HG03095 (cell line): ENCODE data around the gene FNTB.

Source experiments
- ATAC-seq: cut with Tn5 transposase; IDR thresholded peaks from one replicate; pipeline ENCODE4 v1.9.1; 2021; ENCODE audit warnings: moderate library complexity; ENCODE audit not compliant: unreplicated experiment

Gene FNTB

GRCh38 chr14:64986648-64987437, at the start of gene FNTB:
FNTB (plus strand) TSS chr14:64986895; CDS start chr14:64986954, 59 bp downstream.
- ATAC-seq, result peak; percentile 91

- no peak for ATAC-seq
These were observed 49.4 kb upstream of the FNTB start for GRCh38 chr14:64937171-64937820.

- no peak for ATAC-seq
These were observed 48.9 kb upstream of the FNTB start for GRCh38 chr14:64937821-64938193.

- no peak for ATAC-seq
These were observed 47.5 kb upstream of the FNTB start for GRCh38 chr14:64938972-64939816.

- ATAC-seq, result no peak
These were observed 46.9 kb upstream of the FNTB start for GRCh38 chr14:64939817-64940190.

- ATAC-seq, result no peak
These were observed 46.3 kb upstream of the FNTB start for GRCh38 chr14:64940336-64940910.

- ATAC-seq, result no peak
These were observed 44.1 kb upstream of the FNTB start, which contains the start of gene GPX2 for GRCh38 chr14:64942531-64943111. GPX2 (minus strand) TSS chr14:64942745; CDS start chr14:64942726, 19 bp downstream.

- ATAC-seq, result no peak
These were observed 43.1 kb upstream of the FNTB start for GRCh38 chr14:64943556-64943955.

- no peak for ATAC-seq
These were observed 42.7 kb upstream of the FNTB start for GRCh38 chr14:64944041-64944440.

GRCh38 chr14:64944861-64945260, 41.8 kb upstream of the FNTB start:
- ATAC-seq, result no peak

GRCh38 chr14:64945431-64946178, 41.1 kb upstream of the FNTB start:
- no peak for ATAC-seq

- no peak for ATAC-seq
These were observed 40.2 kb upstream of the FNTB start for GRCh38 chr14:64946310-64947045.

GRCh38 chr14:64947710-64948611, 38.7 kb upstream of the FNTB start:
- no peak for ATAC-seq

GRCh38 chr14:64948612-64949210, 38.0 kb upstream of the FNTB start:
- no peak for ATAC-seq

- no peak for ATAC-seq
These were observed 35.8 kb upstream of the FNTB start for GRCh38 chr14:64950889-64951288.

GRCh38 chr14:64951291-64951690, 35.4 kb upstream of the FNTB start:
- no peak for ATAC-seq

- no peak for ATAC-seq
These were observed 35.0 kb upstream of the FNTB start for GRCh38 chr14:64951724-64952123.
